ENCODE data around the gene AFAP1L2. TPM values are rescaled to one million over a fixed set of nuclear protein-coding genes. Genes with fewer than 3 reads are reported as not detected.
A peak's percentile ranks its signal among the peaks of the same experiment; 100 is the strongest.

Gene AFAP1L2
- total RNA-seq, 1 donor from 2014 or later: 5.3 TPM

DNA sequence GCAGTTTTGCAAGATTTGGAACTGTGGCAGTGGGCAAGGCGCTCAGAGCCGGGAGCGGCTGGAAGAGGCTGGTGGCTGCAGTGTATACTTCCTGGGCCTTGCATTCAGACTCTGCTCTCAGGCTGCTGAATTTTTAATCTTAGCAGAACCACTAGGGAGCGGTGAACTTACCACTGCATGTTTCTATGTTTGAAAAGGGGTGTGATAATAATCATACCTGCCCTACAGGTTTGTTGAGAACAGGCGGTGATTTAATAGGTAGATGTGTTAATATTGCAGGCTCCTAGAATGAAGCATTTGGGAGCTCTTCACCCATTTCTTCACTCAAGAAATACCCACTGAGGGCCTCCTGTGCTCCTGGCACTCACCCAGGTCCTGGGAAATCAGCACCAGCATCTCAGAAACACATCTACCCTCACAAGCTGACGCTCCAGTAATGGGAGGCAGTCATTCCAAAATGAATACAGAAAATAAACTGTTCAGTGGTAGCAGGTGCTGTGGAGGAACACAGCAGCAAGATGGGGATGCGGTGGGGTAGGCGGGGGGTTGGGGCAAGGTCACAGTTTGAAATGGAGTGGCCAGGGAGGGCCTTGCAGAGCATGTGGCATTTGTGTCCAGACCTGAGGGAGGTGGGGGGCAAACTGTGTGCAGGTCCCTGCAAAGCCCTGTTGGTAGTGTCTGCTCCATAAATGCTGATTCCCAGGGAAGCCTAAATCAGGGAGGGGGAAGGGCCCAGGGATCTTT lies 124.2 kb downstream of the AFAP1L2 start:
- Histone ChIP-seq H3K4me3 (no peak overlapping the region), H3K9me3 (no peaks in the 10 kb centered on the region), H3K27ac (no peak overlapping the region), H3K36me3 (no peaks in the 10 kb centered on the region), H3K27me3 (ENCODE audit: low read depth) (no peaks in the 10 kb centered on the region), H3K4me1 (no peaks in the 10 kb centered on the region)
- DNase-seq (no peak), ATAC-seq (no peak)
- intact Hi-C loops (cut with DNase I): no loop called here
- TF ChIP-seq CTCF (IDR thresholded peaks at IDR 0.05): no peak

GRCh38 chr10:114279289-114279688 lies 125.0 kb downstream of the AFAP1L2 start:
- intact Hi-C loops (cut with DNase I): no loop called here

DNA sequence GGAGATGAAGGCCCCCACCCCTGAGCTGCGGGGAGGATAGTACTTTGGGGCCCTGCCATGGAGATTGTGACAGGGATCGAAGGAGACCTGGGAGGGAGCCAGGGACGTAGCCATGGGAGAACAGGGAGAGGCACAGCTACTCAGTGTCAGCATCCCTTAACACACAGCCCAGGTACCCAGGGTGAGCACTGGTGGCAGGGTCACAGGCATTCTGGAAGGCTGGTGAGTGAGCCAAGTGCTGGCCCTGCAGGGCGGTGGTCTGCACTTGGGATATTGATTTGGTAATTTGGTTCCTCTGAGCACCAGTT lies 125.5 kb downstream of the AFAP1L2 start:
- no peak for TF ChIP-seq CTCF (IDR thresholded peaks at IDR 0.05)
- intact Hi-C loops (cut with DNase I): no loop called here
- ATAC-seq: no peak
- Histone ChIP-seq H3K9me3 (no peaks in the 10 kb centered on the region), H3K4me1 (no peaks in the 10 kb centered on the region), H3K4me3 (no peak overlapping the region), H3K36me3 (no peaks in the 10 kb centered on the region), H3K27me3 (ENCODE audit: low read depth) (no peaks in the 10 kb centered on the region), H3K27ac (no peak overlapping the region)
- DNase-seq: no peak

More at GRCh38 chr10:114279289-114279688, 125.0 kb downstream of the AFAP1L2 start:
- Histone ChIP-seq H3K27me3 (ENCODE audit: low read depth) (no peaks in the 10 kb centered on the region), H3K4me3 (no peak overlapping the region), H3K4me1 (no peaks in the 10 kb centered on the region), H3K27ac (no peak overlapping the region), H3K9me3 (no peaks in the 10 kb centered on the region), H3K36me3 (no peaks in the 10 kb centered on the region)
- ATAC-seq: no peak
- no peak for DNase-seq
- TF ChIP-seq CTCF (IDR thresholded peaks at IDR 0.05): no peak

DNA sequence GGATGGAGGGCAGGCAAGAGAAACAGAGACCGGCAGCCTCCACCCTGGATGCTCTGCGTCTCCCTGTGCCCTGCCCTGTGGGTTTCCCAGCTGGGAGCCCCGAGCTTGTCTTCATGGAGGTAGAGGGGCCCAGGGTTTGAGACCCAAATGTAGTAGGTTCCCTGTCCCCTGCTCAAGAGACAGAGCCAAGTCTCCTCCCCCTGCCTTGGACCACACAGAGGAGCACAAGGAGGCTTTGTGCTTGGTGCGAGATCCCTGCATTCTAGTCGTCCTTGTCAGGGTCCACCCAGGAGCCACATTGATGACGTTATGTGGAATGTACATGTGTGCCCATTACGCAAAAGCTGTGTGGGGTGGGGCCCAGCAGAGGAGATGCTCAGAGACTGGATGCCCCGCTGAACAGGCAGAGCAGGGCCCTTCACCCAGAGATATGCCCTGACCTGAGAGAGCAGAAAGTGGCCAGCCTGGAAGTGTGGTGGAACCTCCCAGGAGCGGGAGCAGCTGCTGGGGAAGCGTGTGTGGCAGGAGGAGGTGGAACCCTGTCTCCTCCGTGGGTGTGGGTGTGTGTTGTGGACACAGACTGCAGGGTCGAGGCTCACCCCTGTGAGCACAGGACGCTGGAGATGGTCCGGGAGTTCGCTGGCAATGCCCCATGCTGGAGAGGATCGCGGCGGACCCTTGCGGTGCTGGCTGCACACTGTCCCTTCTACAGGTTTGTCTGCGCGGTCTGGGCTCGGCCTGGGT lies 126.0 kb downstream of the AFAP1L2 start:
- Histone ChIP-seq H3K27ac (no peak overlapping the region), H3K4me3 (no peak overlapping the region), H3K36me3 (no peaks in the 10 kb centered on the region), H3K27me3 (ENCODE audit: low read depth) (no peaks in the 10 kb centered on the region), H3K9me3 (no peaks in the 10 kb centered on the region), H3K4me1 (no peaks in the 10 kb centered on the region)
- intact Hi-C loops (cut with DNase I): no loop called here
- ATAC-seq (peak in 1 of 2 donors; percentile 3), DNase-seq (no peak)
- TF ChIP-seq CTCF (IDR thresholded peaks at IDR 0.05): no peak

GRCh38 chr10:114276671-114277070 lies 127.6 kb downstream of the AFAP1L2 start:
- DNase-seq (no peak), ATAC-seq (no peak)
- Histone ChIP-seq H3K36me3 (no peaks in the 10 kb centered on the region), H3K27me3 (ENCODE audit: low read depth) (no peaks in the 10 kb centered on the region), H3K4me3 (no peak overlapping the region), H3K9me3 (no peaks in the 10 kb centered on the region), H3K4me1 (no peaks in the 10 kb centered on the region), H3K27ac (no peak overlapping the region)
- intact Hi-C loops (cut with DNase I): no loop called here
- no peak for TF ChIP-seq CTCF (IDR thresholded peaks at IDR 0.05)

Data from lower lobe of right lung (tissue), 2 donors.